HG03095 (cell line): Measurements from ENCODE around the gene FAHD1.
A peak's percentile ranks its signal among the peaks of the same experiment; 100 is the strongest.

Experiments
- ATAC-seq: cut with Tn5 transposase; IDR thresholded peaks from one replicate; pipeline ENCODE4 v1.9.1; 2021; ENCODE audit warnings: moderate library complexity; ENCODE audit not compliant: unreplicated experiment

FAHD1 gene

GRCh38 chr16:1816396-1817275 lies 10.4 kb upstream of the FAHD1 start:
- ATAC-seq, result no peak

- no peak for ATAC-seq
Observed at GRCh38 chr16:1817276-1817589, 9.8 kb upstream of the FAHD1 start.

- no peak for ATAC-seq
Observed at GRCh38 chr16:1817716-1818115, 9.3 kb upstream of the FAHD1 start.

GRCh38 chr16:1818204-1818872 lies 8.7 kb upstream of the FAHD1 start:
- no peak for ATAC-seq

DNA sequence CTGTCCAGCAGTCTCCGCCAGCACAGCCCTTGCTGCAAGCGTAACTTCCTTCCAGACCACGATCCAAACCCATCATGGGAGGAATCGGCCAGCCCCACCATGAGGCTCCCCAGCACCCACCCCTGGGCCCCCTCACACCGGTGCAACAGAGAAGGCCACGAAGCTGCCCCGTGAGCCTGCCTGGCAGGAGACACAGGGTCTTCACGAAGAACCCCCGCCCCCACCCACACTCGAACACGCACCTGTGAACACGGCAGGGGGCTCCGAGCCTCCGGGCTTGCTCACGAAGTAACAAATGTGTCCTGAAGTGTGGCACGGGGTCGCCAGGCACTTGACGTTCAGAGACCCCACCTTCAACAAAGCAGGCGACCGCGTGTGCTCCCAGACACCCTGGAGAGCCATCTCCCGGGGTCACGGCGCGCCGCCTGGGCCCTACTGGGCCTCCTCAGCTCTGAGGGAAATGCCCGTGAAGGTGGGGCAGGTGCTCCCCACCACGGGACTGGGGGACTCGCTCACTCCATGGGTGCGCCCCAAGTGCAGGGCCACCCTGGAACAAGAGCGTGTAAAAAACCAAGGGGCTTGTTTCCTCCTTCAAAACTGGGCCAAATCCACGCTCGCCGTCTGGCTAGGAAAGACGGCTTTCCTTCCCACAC lies 8.0 kb upstream of the FAHD1 start:
- no peak for ATAC-seq

GRCh38 chr16:1819611-1820010 lies 7.4 kb upstream of the FAHD1 start:
- ATAC-seq, result no peak

DNA sequence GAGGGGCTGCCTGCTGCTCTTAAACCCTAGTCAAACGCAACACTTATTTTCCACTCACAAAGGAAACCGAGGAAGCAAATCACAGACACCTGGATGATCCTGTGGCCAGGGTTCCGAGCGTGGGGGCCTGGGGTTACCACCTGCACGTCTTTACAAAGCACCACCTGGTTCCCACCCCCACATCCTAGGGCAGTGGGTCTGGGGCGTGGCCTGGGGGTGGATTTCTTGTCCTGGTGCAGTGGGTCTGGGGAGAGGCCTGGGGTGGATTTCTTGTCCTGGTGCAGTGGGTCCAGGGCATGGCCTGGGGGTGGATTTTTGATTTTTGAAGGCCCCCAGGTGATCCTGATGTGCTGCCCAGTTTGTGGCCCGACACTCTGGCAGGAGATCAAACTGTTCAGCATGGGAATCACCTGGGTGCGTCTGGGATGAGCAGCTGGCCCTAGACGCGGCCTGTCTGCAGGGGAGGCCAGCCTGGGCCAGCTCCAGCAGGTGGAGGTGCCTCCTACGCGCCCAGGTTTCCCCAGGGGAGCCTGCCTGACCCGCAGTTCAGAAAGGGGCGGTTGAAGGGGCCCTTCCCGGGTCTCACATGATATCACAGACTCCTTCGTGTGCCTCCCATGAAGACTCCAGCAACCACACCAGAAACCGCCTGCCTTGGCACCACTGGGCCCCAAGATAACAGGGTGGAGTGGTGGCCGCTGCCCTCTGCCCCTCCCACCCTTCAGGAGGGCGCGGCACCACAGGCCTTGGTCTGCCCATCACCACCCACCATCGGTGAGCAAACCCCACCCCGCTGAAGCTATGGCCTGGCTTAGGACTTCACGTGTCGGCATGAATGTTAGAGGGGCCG lies 6.7 kb upstream of the FAHD1 start:
- no peak for ATAC-seq

GRCh38 chr16:1820946-1821290 lies 6.1 kb upstream of the FAHD1 start:
- ATAC-seq, result no peak

DNA sequence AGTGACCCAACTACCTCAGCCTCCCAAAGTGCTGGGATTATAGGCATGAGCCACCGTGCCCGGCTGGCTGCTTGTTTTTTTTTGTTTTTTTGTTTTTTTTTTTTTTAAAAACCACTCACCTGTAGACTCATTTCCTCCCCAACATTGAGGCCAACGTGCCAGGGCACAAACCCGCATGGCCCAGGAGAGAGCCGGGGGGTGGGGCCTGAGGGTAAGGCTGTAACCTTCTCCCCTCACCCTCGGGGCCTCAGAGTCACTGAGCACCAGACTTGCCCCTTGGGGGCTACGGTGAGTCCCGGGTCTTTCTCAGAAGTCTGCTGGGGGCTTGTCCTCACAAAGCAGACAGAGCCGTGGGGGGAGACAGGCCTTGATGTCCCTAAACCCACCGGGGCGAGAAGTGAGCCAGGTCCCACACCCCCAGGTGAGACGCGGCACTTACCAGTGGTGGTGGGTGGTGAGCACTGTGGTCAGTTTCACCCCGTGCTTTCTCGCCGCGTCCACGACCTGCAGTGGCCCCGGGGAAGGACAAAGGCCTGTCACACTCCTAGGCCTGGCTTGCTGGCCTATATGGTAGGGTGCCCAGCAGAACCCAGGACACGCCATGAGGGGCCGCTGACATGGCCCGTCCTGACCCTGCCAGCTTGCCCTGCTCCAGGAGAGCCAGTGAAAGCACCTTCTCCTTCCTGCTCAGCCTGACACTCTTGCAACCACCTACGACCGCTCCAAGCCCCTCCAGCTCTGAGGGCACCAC lies 5.0 kb upstream of the FAHD1 start:
- ATAC-seq, result no peak

- no peak for ATAC-seq
Observed at GRCh38 chr16:1822801-1823200, 4.2 kb upstream of the FAHD1 start.

DNA sequence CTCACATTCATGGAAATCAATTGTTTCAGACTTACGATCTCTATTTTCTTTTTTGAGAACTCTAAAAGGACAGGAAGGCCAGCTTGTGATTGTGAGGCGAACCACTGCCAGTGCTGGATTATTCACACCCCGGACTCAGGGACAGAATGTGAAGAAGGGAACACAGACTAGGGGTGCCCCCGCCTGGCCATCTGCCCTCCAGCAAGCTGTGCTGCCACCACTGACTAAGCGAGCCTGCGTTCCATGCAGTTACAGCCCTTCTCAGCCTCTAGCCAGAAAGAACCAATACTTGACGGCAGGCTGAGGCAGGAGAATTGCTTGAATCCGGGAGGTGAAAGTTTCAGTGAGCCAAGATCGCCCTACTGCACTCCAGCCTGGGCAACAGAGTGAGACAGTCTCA lies 3.2 kb upstream of the FAHD1 start:
- no peak for ATAC-seq

GRCh38 chr16:1825381-1825863 lies 1.6 kb upstream of the FAHD1 start:
- no peak for ATAC-seq

DNA sequence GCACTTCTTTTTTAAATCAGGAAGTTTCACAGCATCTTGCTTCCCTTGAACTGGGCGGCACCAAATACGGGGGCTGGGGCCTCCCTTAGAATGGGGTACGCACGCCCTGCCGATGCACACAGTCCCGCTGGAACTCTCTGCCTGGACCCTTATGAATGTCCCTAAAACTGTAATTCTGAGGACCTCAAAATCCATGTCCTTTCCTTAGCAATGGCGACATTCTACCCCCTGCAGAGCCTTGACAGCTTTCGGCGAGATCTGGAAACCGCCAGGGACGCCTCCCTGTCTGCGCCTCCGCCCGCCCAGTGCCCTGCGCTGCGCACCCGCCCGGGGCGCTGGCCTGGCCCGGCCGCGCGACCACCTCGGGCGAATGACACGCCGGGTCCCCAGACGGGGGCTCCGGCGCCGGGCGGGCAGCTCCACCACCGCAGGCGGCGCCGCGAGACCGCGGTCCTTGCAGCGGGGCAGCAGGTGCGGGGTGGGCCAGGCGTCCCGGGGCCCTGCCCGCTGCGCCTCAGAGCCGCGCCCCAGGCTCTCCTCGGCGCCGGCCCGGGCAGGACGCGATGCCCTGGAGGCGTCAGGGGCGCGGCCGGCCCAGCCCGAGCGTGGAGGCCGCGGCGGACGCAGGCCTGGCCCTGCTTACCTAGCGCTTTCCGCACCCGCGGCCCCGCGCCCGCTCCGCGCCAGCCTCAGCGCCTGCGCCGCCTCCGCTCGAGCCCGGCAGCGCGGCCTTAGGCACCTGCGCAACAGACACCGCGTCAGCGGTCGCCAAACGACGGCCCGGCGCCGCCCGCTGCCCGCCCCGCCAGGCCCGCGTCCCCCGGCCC lies 929 bp upstream of the FAHD1 start:
- peak; percentile 45 for ATAC-seq

DNA sequence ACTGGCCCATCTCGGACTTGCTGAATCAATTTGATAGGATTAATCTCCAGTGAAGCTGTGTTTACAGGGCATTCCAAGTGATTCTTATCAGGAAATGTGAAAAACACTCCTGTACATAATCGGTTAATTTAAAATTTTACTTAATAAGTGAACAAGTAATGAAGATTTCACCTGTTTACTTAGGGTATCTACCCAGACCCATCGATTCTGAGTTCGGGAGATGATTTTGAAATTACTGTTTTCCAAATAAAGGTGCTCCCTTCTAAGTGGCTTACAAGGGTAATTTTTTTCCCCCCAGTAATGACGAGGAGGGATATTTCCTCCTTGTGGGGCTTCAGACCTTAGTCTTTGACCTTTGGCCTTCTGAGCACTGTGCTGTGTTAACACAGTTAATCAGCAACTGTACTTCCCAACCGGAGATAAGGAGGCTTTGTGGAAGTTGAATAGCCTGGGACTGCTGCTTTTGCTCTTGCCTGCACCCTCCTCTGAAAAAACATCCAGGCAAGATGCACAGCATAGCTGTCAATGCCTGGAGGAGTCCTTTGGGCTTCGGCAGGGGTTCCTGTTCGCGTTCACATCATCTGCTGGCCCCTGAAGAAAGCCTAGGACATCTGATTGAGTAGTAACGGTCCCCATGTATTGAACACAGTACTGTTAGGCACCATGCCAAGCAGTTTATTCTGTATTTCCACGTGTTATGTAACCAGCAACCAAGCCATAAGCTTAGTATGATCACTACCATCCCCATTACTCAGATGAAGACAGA lies 1.8 kb downstream of the FAHD1 start:
- ATAC-seq, result no peak

GRCh38 chr16:1830213-1830612 lies 3.2 kb downstream of the FAHD1 start:
- ATAC-seq, result no peak

GRCh38 chr16:1831186-1832075 lies 4.4 kb downstream of the FAHD1 start:
- ATAC-seq, result no peak

- ATAC-seq, result no peak
Observed at GRCh38 chr16:1832838-1833454, 5.9 kb downstream of the FAHD1 start.
